HCT116 (cell line): ENCODE results near the gene ZSCAN29. TPM values are rescaled to one million over a fixed set of nuclear protein-coding genes. Genes with fewer than 3 reads are reported as not detected.

Experiments used
- ATAC-seq: fragments of 200-7000 bp; cut with Tn5 transposase; 2 replicates; pipeline ENCODE4 v1.9.1; 2020; ENCODE audit warnings: mild to moderate bottlenecking, moderate library complexity
- BruUV-seq: library from RNA; stranded (reverse); fragments of 400-500 nt; replicated peaks from 2 replicates; lab custom pipeline; 2021; lab: Mats Ljungman, UMichigan
- CTCF ChIA-PET: fragments of 300-600 bp; sonication (Branson Sonifier 250); formaldehyde crosslinking; loops from one replicate; lab custom pipeline; 2021; ENCODE audit warnings: antibody characterized with exemption; lab: Charles Lee
- POLR2A ChIA-PET: fragments of 300-600, 350-600 bp; sonication (Branson Sonifier 250); formaldehyde crosslinking; loops from one replicate; lab custom pipeline; 2021; ENCODE audit warnings: antibody characterized with exemption; lab: Charles Lee
- RAD21 ChIA-PET, 2 experiments: fragments of 300-600 bp; sonication (Branson Sonifier 250); formaldehyde crosslinking; loops; one replicate each; lab custom pipeline; 2023; ENCODE audit warnings: low total read pairs in 2 of 2; ENCODE audit not compliant: uncharacterized antibody in 2 of 2, unreplicated experiment in 2 of 2, low non-redundant PET in 1 of 2; lab: Charles Lee
- DNase-seq: peaks from one replicate; pipeline ENCODE4 v3.0.0-alpha.2; 2010; ENCODE audit warnings: low read depth, low spot score
- H2AFZ ChIP-seq: fragments of 200-600 bp; shearing (Covaris generic), sonication (generic); 2 replicates; pipeline ENCODE4 v1.6.1; 2017; ENCODE audit warnings: low read depth, mixed run types, mixed read lengths, antibody characterized with exemption, low read length; ENCODE audit not compliant: poor library complexity, severe bottlenecking
- H3K27ac ChIP-seq: 2 replicates; pipeline ENCODE4 v1.5.1; 2012; ENCODE audit warnings: low read depth, low read length
- H3K27me3 ChIP-seq: fragments of 200-600 bp; sonication (generic); 2 replicates; pipeline ENCODE4 v1.6.1; 2016; ENCODE audit warnings: mixed run types, low read length, mixed read lengths; ENCODE audit not compliant: insufficient read depth
- H3K36me3 ChIP-seq, 2 experiments: fragments of 200-500 bp in 1 of 2; fragments of 200-600 bp in 1 of 2; sonication (Bioruptor generic) in 1 of 2; sonication (generic) in 1 of 2; 2 replicates each; pipeline versions ENCODE4 v1.5.1 to v1.6.1; 2014 to 2016; ENCODE audit warnings: low read length in 2 of 2, inconsistent platforms in 1 of 2, mixed read lengths in 1 of 2, mixed run types in 1 of 2; ENCODE audit not compliant: insufficient read depth in 2 of 2, control insufficient read depth in 1 of 2
- H3K4me1 ChIP-seq, 2 experiments: fragments of 200-600 bp in 1 of 2; sonication (generic) in 1 of 2; 2 replicates each; pipeline versions ENCODE4 v1.5.1 to v1.6.1; 2012 to 2017; ENCODE audit warnings: low read length in 2 of 2, inconsistent platforms in 1 of 2, mild to moderate bottlenecking in 1 of 2, mixed read lengths in 1 of 2, mixed run types in 1 of 2, moderate library complexity in 1 of 2; ENCODE audit not compliant: insufficient read depth in 2 of 2, control insufficient read depth in 1 of 2
- H3K4me2 ChIP-seq: fragments of 200-600 bp; sonication (generic); 2 replicates; pipeline ENCODE4 v1.6.1; 2017; ENCODE audit warnings: mixed run types, low read length, mixed read lengths
- H3K4me3 ChIP-seq, 2 experiments: fragments of 200-600 bp in 1 of 2; sonication (generic) in 1 of 2; replicated peaks in 1 of 2; 2 replicates each; pipeline ENCODE4 v1.5.1; 2011 to 2016; ENCODE audit warnings: low read length in 2 of 2, control low read depth in 1 of 2, low read depth in 1 of 2, mild to moderate bottlenecking in 1 of 2, mixed read lengths in 1 of 2, mixed run types in 1 of 2
- H3K79me2 ChIP-seq: fragments of 200-600 bp; sonication (generic); 2 replicates; pipeline ENCODE4 v1.6.1; 2017; ENCODE audit warnings: mild to moderate bottlenecking, mixed run types, low read length, moderate library complexity, mixed read lengths; ENCODE audit not compliant: insufficient read depth
- H3K9ac ChIP-seq: fragments of 200-600 bp; sonication (generic); 2 replicates; pipeline ENCODE4 v1.6.1; 2016; ENCODE audit warnings: low read length, mixed read lengths
- H3K9me2 ChIP-seq: fragments of 200-600 bp; sonication (generic), shearing (Covaris generic); 2 replicates; pipeline ENCODE4 v1.6.1; 2017; ENCODE audit warnings: mixed run types, mild to moderate bottlenecking, moderate library complexity; ENCODE audit not compliant: insufficient read depth
- H3K9me3 ChIP-seq, 2 experiments: fragments of 200-500 bp in 1 of 2; fragments of 200-600 bp in 1 of 2; sonication (Bioruptor generic) in 1 of 2; sonication (generic) in 1 of 2; 2 replicates each; pipeline ENCODE4 v1.6.1; 2014 to 2017; ENCODE audit warnings: low read length in 2 of 2, mixed read lengths in 2 of 2, inconsistent platforms in 1 of 2, low read depth in 1 of 2, mild to moderate bottlenecking in 1 of 2, mixed run types in 1 of 2, moderate library complexity in 1 of 2; ENCODE audit not compliant: control insufficient read depth in 1 of 2, insufficient read depth in 1 of 2
- H4K20me1 ChIP-seq: fragments of 200-600 bp; sonication (generic), shearing (Covaris generic); 2 replicates; pipeline ENCODE4 v1.6.1; 2017; ENCODE audit warnings: mixed run types, mild to moderate bottlenecking, moderate library complexity; ENCODE audit not compliant: insufficient read depth
- CBX3 ChIP-seq: IDR thresholded peaks from 2 replicates; pipeline ENCODE4 v1.6.1; 2012; ENCODE audit warnings: low read depth
- CTCF ChIP-seq, 3 experiments: fragments of 200-600 bp in 1 of 3; sonication (generic) in 1 of 3; IDR thresholded peaks in 2 of 3; conservative IDR thresholded peaks in 1 of 3; 2 replicates each; pipeline ENCODE4 v1.5.1; 2012 to 2017; ENCODE audit warnings: low read depth in 2 of 3, low read length in 2 of 3, antibody characterized with exemption in 1 of 3, borderline replicate concordance in 1 of 3, control low read depth in 1 of 3, mild to moderate bottlenecking in 1 of 3, mixed read lengths in 1 of 3, mixed run types in 1 of 3, moderate library complexity in 1 of 3; ENCODE audit not compliant: insufficient read depth in 1 of 3
- EGR1 ChIP-seq: IDR thresholded peaks from 2 replicates; pipeline ENCODE4 v1.6.1; 2012; ENCODE audit warnings: low read depth
- ELF1 ChIP-seq: IDR thresholded peaks from 2 replicates; pipeline ENCODE4 v1.6.1; 2012; ENCODE audit warnings: low read depth, borderline replicate concordance
- EZH2 ChIP-seq: fragments of 200-600 bp; sonication (generic); IDR thresholded peaks from 2 replicates; pipeline ENCODE4 v1.6.1; 2017; ENCODE audit warnings: antibody characterized with exemption, mixed run types
- EZH2phosphoT487 ChIP-seq: fragments of 200-600 bp; IDR thresholded peaks from 2 replicates; pipeline ENCODE4 v1.6.1; 2018; ENCODE audit warnings: antibody characterized with exemption, borderline replicate concordance
- MAX ChIP-seq: IDR thresholded peaks from 2 replicates; pipeline ENCODE4 v1.6.1; 2012
- POLR2A ChIP-seq: IDR thresholded peaks from 2 replicates; pipeline ENCODE4 v1.7.0; 2011; ENCODE audit warnings: borderline replicate concordance; ENCODE audit not compliant: insufficient read depth, insufficient read length; ENCODE audit errors: extremely low read depth
- RAD21 ChIP-seq: IDR thresholded peaks from 2 replicates; pipeline ENCODE4 v1.6.1; 2012; ENCODE audit warnings: low read depth, mild to moderate bottlenecking
- SIN3A ChIP-seq: IDR thresholded peaks from 2 replicates; pipeline ENCODE4 v1.6.1; 2012; ENCODE audit warnings: low read depth
- SRF ChIP-seq: IDR thresholded peaks from 2 replicates; pipeline ENCODE4 v1.6.1; 2012; ENCODE audit warnings: low read depth
- YY1 ChIP-seq: IDR thresholded peaks from 2 replicates; pipeline ENCODE4 v1.6.1; 2011; ENCODE audit warnings: low read length, low read depth, moderate library complexity, mild to moderate bottlenecking; ENCODE audit not compliant: insufficient replicate concordance; ENCODE audit errors: extremely low read depth
- intact Hi-C: fragments of 100-400 bp; cut with micrococcal nuclease; formaldehyde crosslinking; loops from 2 replicates; pipeline ENCODE4 v1.10.0; 2022
- total RNA-seq: library from RNA; stranded (reverse); gene quantifications from one replicate; pipeline ENCODE4 v1.2.1, GENCODE V29; 2021; ENCODE audit not compliant: unreplicated experiment
- TF ChIP-seq, protein P1 (sequence below): IDR thresholded peaks from 2 replicates; pipeline ENCODE4 v1.6.1; 2012; ENCODE audit warnings: low read depth

ZSCAN29 gene
- total RNA-seq, 1 experiment from 2014 or later: 27.3 TPM

GRCh38 chr15:43360821-43361220 is 10.0 kb downstream of the ZSCAN29 start (continued):
- TF ChIP-seq CTCF (IDR thresholded peaks at IDR 0.05 in 2 of 3, conservative IDR thresholded peaks at IDR 0.05 in 1 of 3; ENCODE audit: borderline replicate concordance in 1 of 3, insufficient read depth in 1 of 3, low read depth in 2 of 3, low read length in 2 of 3): no peak
- TF ChIP-seq, all 23 proteins: peak for 0

DNA sequence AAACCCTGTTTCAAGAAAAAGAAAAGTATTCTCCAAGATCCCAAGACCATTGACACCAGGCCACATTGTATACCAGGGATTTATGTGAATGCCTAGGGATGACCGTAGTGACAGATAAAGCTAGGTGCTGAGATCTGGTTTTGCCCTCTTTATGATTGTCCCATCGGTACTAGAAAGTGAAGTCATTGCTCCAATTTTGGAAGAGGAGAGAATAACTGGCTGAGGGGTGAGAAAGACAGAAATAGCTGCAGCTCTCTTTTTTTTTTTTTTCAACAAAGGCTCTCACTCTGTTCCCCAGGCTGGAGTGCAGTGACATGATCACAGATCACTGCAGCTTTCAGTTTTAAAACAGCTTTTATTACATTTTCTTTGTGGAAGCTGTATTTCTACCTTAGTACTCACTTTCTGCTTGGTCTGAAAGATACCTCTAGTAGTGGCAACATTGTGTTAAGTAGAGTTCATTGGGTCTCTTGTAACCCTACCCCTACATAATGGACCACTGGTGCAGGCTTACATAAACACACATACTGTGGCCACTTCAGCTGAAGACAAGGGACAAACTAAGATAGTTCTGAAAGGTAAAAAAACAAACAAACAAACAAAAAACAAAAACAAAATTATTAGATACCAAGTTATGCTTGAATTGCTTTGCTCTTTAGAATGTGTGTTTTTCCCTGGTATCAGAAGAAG is 18.0 kb downstream of the ZSCAN29 start:
- BruUV-seq: no TSS peak
- DNase-seq: no peak
- CTCF ChIA-PET: no interaction called here

More for the DNA sequence above, 18.0 kb downstream of the ZSCAN29 start:
- ChIA-PET POLR2A (no interaction called here), RAD21 (no interaction called here)
- intact Hi-C loops: no loop called here
- Histone ChIP-seq H3K4me3 (no peak overlapping the region), H3K4me2 (no peak overlapping the region), H3K36me3 (no peaks in the 10 kb centered on the region), H3K4me1 (no peaks in the 10 kb centered on the region), H3K27me3 (no peaks in the 10 kb centered on the region), H4K20me1 (no peaks in the 10 kb centered on the region), H3K79me2 (no peaks in the 10 kb centered on the region), H2AFZ (no peak overlapping the region), H3K27ac (no peak overlapping the region), H3K9me3 (no peaks in the 10 kb centered on the region), H3K9me2 (no peaks in the 10 kb centered on the region), H3K9ac (no peak overlapping the region)
- no peak for ATAC-seq
- no peak for TF ChIP-seq SRF
- TF ChIP-seq RAD21: no peak
- TF ChIP-seq EZH2: no peak
- TF ChIP-seq YY1: no peak
- TF ChIP-seq EGR1: no peak
- TF ChIP-seq SIN3A: no peak
- no peak for TF ChIP-seq CBX3
- TF ChIP-seq POLR2A: no peak
- no peak for TF ChIP-seq ELF1
- TF ChIP-seq, protein P1, sequence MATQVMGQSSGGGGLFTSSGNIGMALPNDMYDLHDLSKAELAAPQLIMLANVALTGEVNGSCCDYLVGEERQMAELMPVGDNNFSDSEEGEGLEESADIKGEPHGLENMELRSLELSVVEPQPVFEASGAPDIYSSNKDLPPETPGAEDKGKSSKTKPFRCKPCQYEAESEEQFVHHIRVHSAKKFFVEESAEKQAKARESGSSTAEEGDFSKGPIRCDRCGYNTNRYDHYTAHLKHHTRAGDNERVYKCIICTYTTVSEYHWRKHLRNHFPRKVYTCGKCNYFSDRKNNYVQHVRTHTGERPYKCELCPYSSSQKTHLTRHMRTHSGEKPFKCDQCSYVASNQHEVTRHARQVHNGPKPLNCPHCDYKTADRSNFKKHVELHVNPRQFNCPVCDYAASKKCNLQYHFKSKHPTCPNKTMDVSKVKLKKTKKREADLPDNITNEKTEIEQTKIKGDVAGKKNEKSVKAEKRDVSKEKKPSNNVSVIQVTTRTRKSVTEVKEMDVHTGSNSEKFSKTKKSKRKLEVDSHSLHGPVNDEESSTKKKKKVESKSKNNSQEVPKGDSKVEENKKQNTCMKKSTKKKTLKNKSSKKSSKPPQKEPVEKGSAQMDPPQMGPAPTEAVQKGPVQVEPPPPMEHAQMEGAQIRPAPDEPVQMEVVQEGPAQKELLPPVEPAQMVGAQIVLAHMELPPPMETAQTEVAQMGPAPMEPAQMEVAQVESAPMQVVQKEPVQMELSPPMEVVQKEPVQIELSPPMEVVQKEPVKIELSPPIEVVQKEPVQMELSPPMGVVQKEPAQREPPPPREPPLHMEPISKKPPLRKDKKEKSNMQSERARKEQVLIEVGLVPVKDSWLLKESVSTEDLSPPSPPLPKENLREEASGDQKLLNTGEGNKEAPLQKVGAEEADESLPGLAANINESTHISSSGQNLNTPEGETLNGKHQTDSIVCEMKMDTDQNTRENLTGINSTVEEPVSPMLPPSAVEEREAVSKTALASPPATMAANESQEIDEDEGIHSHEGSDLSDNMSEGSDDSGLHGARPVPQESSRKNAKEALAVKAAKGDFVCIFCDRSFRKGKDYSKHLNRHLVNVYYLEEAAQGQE: no peak
- no peak for TF ChIP-seq EZH2phosphoT487
- TF ChIP-seq MAX: no peak
